Measurements from ENCODE around the gene AXIN1. TPM values are rescaled to one million over a fixed set of nuclear protein-coding genes. Genes with fewer than 3 reads are reported as not detected.

Gene AXIN1
- total and polyA plus RNA-seq, 2 donors (not counting 1 experiment from before 2014, with no cell fraction given) = 5.1 to 18.7 TPM

GRCh38 chr16:252366-253337 is 99.9 kb downstream of the AXIN1 start:
- H3K4me2 ChIP-seq (ENCODE audit: extremely low read depth, insufficient read depth, low read length) = no peak overlapping the region
- no peaks in the 10 kb centered on the region for H3K27me3 ChIP-seq (ENCODE audit: control insufficient read depth, insufficient read depth, low read length)
- no peaks in the 10 kb centered on the region for H3K4me1 ChIP-seq (ENCODE audit: control insufficient read depth, extremely low read depth, insufficient read depth, low read length)
- DNase-seq (ENCODE audit: low read depth in 2 of 2) = no peak
- peaks cover 2% of the 10 kb centered on the region for H3K36me3 ChIP-seq (ENCODE audit: control insufficient read depth, insufficient read depth, low read length)
- no peak overlapping the region for H3K4me3 ChIP-seq (replicated peaks in 1 of 4; ENCODE audit: control extremely low read depth in 1 of 4, insufficient read depth in 1 of 4, low read depth in 3 of 4, low read length in 4 of 4)
- H2AFZ ChIP-seq (ENCODE audit: low read length) = no peak overlapping the region
- H3K9ac ChIP-seq (ENCODE audit: insufficient read depth, low read length) = no peak overlapping the region
- H3K27ac ChIP-seq (ENCODE audit: insufficient read depth, low read length) = no peak overlapping the region
- H3K79me2 ChIP-seq (ENCODE audit: control insufficient read depth, insufficient read depth, low read length) = no peaks in the 10 kb centered on the region
- no peaks in the 10 kb centered on the region for H4K20me1 ChIP-seq (ENCODE audit: control insufficient read depth, extremely low read depth, insufficient read depth, low read length)
- TF ChIP-seq EZH2 (IDR thresholded peaks at IDR 0.05; ENCODE audit: low read length, missing control alignments) (no peak), CTCF (conservative IDR thresholded peaks at IDR 0.05 in 1 of 2, IDR thresholded peaks at IDR 0.05 in 1 of 2; ENCODE audit: low read depth in 1 of 2, low read length in 2 of 2) (no peak)
- no peaks in the 10 kb centered on the region for H3K9me3 ChIP-seq (ENCODE audit: control insufficient read depth, insufficient read depth, low read depth, low read length)

- DNase-seq (ENCODE audit: low read depth in 2 of 2) = no peak
These were observed 103.1 kb downstream of the AXIN1 start for GRCh38 chr16:249431-249830.

More at GRCh38 chr16:249431-249830, 103.1 kb downstream of the AXIN1 start:
- Histone ChIP-seq H3K27me3 (ENCODE audit: control insufficient read depth, insufficient read depth, low read length) (no peaks in the 10 kb centered on the region), H3K27ac (ENCODE audit: insufficient read depth, low read length) (no peak overlapping the region), H3K9ac (ENCODE audit: insufficient read depth, low read length) (no peak overlapping the region), H3K79me2 (ENCODE audit: control insufficient read depth, insufficient read depth, low read length) (no peaks in the 10 kb centered on the region), H3K9me3 (ENCODE audit: control insufficient read depth, insufficient read depth, low read depth, low read length) (no peaks in the 10 kb centered on the region), H4K20me1 (ENCODE audit: control insufficient read depth, extremely low read depth, insufficient read depth, low read length) (no peaks in the 10 kb centered on the region), H2AFZ (ENCODE audit: low read length) (no peak overlapping the region), H3K4me2 (ENCODE audit: extremely low read depth, insufficient read depth, low read length) (no peak overlapping the region), H3K4me3 (replicated peaks in 1 of 4; ENCODE audit: control extremely low read depth in 1 of 4, insufficient read depth in 1 of 4, low read depth in 3 of 4, low read length in 4 of 4) (no peak overlapping the region), H3K4me1 (ENCODE audit: control insufficient read depth, extremely low read depth, insufficient read depth, low read length) (no peaks in the 10 kb centered on the region), H3K36me3 (ENCODE audit: control insufficient read depth, insufficient read depth, low read length) (peaks cover 2% of the 10 kb centered on the region)
- TF ChIP-seq CTCF (conservative IDR thresholded peaks at IDR 0.05 in 1 of 2, IDR thresholded peaks at IDR 0.05 in 1 of 2; ENCODE audit: low read depth in 1 of 2, low read length in 2 of 2) (no peak), EZH2 (IDR thresholded peaks at IDR 0.05; ENCODE audit: low read length, missing control alignments) (no peak)
